ENCODE data around the gene PCCA.

Gene PCCA

DNA sequence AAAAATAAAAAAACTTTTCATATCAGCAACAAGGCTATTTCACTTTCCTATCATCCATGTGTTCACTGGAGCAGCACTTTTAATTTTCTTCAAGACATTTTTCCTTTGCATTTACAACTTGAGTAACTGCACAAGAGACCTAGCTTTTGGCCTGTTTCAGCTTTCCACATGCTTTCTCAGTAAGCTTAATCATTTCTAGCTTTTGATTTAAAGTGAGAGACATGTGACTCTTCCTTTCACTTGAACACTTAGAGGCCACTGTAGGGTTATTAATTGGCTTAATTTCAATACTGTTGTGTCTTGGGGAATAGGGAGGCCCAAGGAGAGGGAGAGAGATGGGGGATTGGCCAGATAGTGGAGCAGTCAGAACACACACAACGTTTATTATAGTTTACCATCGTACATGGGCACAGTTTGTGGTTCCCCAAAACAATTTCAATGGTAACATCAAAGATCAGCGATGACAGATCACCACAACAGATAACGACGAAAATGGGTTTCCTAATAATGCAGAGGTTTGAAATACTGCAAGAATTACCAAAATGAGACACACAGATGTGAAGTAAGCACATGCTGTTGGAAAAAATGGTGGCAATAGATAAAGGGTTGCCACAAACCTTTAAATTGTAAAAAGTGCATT lies 382.1 kb downstream of the PCCA start:
- no peak for DNase-seq (ENCODE audit: low read depth)

DNA sequence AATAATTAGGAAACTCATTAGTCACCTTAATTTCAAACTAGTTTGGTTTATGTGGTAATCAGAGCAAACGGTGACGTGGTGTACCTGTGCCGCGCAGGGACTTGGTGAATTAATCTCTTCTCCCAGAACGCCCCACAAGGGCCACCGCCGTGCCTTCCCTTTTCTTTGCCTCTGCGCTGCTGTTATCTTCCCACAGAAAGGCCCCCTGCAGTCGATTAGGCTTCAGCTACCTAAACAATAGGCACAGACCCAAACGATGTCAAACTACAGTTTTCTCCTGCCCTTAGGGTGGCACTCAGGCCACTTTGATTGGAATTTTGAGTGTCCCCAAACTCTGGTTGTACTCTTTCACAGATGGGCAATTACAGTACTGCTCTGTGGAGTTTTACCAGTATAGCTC lies 384.2 kb downstream of the PCCA start:
- no peak for DNase-seq (ENCODE audit: low read depth)

DNA sequence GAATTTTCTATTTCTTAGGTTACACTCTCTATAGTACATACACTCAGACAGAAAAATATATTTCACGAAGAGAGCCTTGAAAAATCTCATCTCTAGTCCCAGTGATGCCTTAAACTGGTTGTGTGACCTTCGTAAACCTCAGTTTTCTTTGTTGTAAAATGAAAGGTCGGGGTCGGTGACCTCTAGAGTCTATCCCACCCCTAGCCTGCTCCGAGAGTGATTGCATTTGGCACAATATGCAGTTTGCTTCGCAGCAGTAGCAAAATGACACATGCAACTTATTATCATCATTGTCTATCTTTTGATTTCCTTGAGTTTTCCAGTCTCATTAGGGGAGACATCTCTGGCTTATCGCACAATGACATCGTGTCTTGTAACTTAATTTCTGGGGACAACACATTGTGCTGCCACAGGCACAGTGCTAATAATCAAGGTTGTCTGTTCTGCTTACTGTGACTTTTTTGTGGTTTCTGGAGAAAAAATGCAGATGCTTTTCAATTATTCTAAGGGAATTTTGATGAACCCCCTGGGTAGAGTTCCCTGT lies 384.7 kb downstream of the PCCA start:
- no peak for DNase-seq (ENCODE audit: low read depth)

DNA sequence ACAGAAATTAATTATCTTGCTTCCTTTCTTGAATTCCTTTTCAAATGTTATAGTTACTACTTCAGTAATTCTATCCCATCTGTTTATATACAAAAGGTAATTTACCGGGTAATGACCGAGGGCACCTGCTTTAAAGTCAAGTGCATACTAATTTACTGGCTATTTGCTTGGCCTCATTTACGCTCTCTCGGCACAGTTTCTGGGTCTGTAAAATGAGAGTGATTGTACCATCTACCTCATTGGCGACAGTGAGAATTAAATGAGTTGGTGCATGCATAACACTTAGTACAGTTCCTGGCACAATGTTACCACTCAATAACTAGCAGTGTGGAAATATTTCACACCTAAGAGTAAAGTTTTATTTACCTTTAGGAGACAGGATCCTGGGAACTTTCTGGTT lies 388.1 kb downstream of the PCCA start:
- no peak for DNase-seq (ENCODE audit: low read depth)

DNA sequence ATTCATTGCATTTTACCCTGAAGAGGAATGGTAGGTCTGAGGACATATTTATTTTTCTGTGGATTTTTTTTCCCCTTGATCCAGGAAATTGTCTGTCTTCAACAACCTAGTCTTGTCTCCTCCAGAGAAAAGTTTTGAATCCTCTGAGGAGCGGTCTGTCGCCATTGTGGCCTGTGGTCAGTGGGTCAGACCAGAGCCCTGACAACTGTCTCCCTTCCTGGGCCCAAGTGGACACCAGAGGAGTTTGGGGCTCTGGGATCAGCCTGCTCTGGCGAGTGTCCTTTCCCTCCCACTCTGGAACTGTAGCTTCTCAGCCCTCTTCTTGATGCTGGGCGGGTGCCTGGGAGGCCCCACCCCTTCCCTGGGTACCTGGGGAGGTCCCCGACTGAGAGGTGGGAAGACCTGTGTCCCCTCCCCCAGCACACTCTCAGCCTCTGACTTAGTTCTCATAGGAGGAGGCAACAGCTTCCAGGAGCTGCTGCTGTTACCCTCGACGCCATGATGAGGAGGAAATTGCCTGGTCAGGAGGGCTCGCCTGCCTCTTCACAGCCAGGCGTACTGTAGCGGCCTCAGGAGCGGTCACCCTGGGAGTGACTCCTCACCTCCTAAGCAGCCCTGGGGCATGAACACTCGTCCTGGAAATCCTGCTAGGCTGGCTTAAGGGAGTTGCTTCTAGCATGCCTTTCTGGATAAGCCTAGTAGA lies 389.4 kb downstream of the PCCA start:
- no peak for DNase-seq (ENCODE audit: low read depth)

DNA sequence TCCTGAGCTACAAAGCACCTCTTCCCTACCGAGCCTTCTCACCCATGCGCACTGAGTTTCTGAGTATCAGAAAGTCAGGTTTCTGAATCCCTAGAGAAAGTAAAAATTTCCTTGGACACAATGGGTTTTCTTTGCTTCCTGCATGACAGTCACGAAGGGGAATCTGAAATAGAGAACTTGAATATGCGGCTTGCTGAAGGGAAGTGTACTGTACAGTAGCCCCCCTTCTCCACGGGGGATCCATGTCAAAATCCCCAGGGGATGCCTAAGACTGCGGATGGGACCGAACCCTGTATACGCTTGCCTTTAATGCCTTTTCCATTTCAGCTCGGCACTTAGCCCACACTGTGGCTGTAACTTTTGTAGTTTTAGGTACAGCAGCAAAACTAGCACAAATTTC lies 391.8 kb downstream of the PCCA start:
- DNase-seq (ENCODE audit: low read depth) = no peak

DNA sequence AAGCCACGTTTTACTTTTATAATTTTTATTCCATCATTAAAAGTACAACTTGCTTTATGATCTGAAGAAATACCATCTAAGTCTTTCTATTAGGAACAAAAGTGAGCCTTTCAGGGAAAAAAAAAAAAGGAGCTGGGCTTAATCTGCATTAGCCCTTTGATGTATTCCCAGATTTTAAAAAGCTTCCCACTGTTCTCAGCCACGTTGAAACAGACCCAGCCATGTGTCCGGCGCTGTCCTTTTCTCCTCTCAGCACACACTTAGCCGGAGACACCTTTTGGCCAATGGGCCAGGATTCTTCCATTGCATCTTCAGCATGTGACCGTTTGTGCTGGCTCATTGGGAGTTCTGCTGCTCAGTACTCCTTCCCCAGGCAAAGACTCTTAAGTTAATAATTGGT lies 394.2 kb downstream of the PCCA start:
- no peak for DNase-seq (ENCODE audit: low read depth)

DNA sequence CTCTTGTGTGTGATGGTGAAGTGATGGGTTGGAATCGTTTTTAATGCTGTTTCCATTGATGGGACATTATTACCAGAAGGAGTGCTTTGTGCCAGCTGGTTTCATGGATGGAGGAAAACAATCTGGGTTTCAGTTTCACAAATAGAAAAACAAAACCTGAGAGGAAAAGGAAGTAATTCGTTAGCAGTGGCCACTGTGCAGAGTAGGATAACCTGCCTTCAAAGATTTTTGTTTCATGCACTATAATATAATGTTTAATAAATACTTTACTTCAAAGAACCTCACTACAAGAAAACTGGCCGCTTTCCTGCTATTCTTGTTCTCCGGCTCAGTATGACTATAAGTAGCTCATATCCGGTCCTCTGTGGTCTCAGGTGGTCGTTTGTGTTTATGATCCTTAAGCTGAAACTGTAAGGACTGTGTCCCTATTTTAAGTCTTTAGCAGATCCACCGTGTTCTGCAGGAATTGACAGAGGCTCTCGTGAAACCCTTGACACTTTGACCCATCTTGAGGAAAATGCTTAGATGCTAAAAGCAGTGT lies 395.0 kb downstream of the PCCA start:
- no peak for DNase-seq (ENCODE audit: low read depth)

DNA sequence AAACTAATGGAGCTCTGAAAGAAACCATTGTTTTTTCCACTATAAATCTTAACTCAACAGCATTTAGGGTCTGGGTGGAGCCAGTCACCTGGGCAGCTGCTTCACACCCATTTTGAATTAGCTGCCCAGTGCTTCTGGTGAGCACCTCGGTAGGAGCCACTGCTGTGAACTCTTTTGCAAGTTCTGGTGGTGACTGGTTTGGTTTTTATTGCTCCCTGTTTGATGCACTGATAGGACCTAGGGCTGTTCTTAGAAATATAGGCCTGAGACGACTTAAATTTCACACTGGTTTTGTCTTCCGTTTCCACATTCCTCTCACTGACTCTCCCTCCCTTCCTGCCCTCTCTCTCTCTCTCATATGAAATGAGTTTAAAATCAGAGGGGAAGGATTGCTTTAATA lies 395.8 kb downstream of the PCCA start:
- no peak for DNase-seq (ENCODE audit: low read depth)

DNA sequence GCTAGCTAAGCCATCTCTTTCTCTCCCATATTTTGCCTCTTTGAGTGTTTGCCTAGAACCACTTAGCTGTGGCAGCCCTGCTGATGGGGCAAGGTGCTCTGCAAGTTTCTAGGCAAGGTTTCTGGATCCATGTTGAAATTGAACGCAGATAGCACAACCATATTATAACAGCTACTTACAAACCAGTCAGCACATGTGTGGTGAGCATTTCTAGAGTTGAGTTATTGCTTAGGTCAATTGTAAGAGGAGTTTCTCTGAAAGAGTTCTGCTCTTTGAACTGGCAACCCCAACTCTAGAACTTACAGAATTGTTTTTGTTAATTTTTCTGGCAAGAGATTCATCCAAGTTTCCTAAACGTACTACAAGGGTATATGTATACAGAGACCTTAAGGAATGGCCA lies 396.4 kb downstream of the PCCA start:
- no peak for DNase-seq (ENCODE audit: low read depth)

DNA sequence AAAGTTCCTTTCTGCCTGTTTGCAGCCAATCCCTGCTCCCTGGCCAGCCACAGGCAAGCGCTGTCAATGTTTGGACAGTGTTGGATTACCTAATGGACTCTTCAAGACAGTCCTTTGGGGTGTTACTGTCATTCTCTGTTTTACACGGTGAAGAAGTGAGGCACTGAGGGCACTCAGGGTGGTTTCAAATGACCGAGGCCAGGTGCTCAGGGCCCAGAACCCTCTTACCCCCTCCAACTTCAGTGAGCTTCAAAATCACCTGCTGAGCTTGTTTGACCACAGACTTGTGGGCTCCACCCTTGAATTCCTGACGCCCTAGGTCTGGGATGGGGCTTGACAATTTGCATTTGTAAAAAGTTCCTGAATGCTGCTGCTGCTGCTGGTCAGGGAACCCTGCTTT lies 401.8 kb downstream of the PCCA start:
- DNase-seq (ENCODE audit: low read depth) = no peak

DNA sequence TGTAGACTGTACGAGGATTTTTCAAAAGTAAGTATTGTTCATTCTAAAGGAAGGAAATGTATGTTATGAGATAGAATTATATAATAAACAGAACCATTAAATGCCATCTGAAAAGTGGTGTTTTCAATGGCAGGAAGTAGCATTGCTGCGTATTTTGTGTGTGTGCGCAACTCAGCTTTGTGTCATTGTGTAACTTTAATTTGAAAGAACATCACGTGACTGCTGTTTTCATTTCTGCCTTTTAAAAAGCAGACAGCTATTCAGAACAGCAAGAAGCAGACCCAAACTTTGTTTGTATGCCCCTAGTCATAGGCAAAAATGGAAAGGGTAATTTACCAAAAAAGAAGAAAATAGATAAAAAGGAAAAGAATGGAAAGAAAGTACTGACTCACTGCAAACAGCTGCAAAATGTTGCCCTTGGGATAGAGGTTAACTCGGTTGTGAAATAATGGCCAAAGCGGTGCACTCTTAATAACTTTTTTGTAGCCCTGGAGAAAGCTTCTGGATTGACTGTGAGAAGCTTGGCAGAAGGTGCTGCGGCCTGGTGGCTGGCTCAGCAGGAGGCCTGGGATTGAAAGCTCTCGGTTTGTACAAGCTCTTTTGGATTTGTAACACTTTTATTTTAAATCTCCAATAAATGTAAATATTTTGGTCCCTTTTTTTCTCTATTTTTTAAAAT lies 402.4 kb downstream of the PCCA start:
- DNase-seq (ENCODE audit: low read depth) = peak; percentile 37

DNA sequence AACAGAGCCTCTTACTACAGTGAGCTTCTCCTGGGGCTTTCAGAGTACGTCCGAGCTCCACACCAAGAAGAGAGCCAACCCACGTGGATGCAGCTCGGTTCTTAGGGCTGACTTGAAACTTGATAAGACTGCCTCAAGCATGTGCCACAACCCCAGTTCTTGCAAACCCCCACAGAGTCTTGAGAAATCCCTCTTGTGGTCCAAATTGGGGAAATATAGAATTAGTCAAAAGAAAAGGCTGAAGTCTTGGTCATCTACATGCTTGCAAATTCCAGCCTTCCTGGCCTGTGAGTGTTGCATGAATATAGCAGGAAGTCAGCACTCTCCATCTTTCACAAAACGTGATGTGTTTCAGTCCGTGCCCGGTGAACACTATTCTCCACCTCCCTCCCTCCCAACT lies 404.5 kb downstream of the PCCA start:
- no peak for DNase-seq (ENCODE audit: low read depth)

DNA sequence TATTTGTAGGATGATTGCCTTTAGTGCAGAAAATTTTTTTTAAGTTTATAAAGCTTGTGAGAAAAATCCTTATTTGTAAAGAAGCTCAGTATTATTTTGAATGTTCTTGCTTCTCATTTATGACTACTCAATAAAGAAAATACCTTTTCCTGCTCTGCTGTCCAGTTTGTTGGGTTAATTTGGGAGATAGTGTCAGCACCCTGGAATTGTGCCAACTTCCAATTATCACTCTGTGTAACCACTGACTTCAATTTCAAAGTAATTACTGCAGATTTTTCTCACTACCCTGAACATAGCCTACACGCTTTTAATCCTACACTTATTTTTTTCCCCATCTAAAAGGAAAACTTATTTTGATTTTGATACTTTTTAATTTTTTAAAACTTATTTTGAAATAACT lies 406.6 kb downstream of the PCCA start:
- DNase-seq (ENCODE audit: low read depth) = no peak

DNA sequence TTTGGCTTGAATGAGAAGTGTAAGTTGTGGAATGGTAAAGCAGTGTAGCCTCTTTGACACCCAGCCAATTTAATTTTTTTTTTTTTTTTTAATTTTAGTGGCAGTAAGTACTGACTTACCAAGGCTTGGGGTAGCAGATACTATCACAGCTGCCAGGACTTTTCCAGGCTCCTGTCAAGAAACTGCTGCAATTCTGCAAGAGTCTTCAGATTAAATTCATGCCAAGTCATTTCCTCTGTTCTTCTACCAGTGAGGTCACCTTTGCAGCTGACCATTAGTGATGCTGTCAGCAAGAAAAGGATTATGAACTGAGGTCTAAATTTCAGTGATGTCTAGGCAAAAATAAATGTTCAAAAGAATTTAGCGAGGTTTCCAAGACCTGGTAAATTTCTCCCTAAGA lies 408.5 kb downstream of the PCCA start:
- no peak for DNase-seq (ENCODE audit: low read depth)

DNA sequence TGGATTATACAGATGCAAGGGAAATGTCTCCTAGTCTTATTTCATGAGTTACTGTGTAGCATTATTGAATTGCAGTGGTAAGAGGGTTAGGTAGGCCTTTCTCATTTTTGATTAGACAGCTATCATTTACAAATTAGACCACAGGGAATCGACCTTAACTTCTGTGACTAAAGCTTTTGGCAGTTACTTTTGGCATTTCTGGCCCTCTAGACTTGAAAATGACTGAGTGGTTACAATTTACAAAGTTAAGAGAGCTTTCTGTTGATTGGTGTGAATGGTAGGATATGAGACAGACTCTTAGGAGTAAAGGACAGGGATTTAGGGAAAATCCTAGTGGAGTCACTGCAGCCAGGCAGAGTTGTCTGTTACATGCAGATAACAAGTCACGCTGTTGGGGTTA lies 413.6 kb downstream of the PCCA start:
- no peak for DNase-seq (ENCODE audit: low read depth)

DNA sequence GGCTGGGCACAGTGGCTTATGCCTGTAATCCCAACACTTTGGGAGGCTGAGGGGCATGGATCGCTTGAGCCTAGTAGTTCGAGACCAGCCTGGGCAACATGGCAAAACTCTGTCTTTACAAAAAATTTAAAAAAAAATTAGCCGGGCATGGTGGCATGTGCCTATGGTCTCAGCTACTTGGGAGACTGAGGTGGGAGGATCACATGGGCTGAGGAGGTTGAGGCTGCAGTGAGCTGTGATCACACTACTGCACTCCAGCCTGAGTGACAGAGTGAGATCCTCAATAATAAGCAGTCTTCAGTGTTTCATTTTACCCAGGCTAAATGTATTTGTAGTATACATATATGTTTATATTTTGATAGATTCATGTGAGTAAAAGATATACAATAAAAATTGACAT lies 414.7 kb downstream of the PCCA start:
- DNase-seq (ENCODE audit: low read depth) = no peak

DNA sequence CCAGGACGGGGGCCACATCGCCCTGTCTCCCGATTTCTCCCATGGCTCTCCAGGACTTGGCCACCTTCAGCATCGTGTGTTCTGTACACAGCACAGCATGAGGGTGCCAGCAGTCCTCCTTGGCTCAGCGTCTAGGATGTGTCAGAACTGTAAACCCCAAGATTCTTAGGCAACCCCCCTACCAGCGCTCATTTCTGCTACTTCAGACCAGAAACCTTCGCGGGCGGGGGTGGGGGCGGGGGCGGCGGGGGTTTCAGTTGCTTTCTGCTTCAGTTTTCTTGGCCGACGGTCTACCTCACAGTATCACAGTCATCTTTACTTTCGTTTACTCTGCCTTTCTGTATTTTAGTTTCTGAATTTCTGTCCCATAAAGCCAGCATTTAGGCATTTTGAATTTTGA lies 417.3 kb downstream of the PCCA start:
- DNase-seq (ENCODE audit: low read depth) = no peak

DNA sequence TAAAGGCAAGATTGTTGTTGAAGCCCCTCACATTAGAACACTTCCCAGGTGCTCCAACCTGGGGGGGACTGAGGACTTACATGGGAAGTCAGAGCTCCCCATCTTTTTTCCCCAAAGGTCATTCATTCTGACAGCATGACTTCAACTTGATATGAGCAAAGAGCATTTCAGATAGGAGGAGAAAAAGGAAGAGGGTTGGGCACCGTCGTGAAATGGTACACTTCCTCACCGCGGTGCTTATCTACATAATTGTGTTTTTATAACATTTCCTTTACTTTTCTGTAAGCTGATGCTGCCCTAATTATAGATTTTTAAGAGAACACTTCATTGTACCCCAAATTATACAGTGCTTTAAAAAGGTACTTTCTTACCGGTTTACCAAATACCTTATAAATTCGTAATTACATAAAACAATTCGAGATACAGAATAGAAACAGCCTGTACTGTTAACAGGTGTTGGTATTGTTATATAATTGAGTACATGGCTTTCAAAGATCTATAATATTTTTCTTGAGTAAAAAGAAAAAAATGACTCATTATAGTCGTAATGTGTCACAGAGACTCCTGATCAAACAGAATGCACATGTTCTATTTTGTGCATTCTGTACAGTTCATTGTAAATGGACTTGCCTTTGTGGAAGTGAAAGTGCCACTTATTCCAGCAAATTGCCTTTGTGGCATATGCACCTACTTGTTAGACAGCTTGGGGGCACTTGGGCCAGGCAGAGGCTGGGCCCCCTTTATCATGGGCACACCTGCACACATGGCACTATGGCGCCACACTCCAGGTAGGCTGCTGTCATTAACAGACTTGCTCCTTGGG lies 417.9 kb downstream of the PCCA start:
- no peak for DNase-seq (ENCODE audit: low read depth)

DNA sequence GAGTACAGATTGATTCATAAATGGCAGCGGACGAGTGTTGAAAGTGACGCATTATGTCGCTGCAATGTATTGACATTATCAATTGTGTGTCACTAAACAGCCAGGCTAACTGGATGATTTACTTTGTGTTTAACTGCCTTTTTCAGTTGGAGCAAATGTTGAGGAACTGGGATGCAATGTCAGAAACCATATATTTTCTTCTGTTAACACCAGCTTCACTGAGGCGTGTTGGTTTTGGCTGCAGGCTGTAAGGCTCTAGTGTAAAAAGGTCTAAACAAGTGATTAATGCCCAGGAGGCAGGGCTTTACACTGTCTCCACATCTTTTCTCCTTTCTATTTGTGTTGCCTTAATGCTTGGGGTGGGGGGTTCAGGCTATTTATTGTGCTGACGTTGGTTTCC lies 419.6 kb downstream of the PCCA start:
- no peak for DNase-seq (ENCODE audit: low read depth)

DNA sequence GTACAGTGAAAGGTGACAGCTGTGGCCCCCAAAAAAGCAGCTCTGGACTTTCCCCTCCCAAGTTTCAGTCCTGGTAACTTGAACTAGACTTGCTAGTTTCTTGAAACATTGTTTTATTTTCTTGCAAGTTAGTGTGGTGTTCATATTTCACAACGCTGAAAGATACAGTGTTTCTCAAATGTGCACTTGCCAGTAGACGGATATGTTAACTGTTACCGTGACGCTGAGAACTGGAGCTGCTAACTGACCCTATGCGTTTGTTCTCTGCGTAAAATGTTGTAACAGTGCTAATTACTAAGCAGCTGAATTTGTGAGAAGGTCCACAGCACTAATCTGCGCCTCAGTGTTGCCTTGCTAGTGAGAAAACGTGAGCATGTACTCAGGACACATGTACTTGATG lies 420.1 kb downstream of the PCCA start:
- no peak for DNase-seq (ENCODE audit: low read depth)
